GM18499 (cell line): ENCODE measurements around the gene EHD1.

ENCODE experiments used
- ATAC-seq: cut with Tn5 transposase; IDR thresholded peaks from one replicate; pipeline ENCODE4 v1.9.1; 2021; ENCODE audit warnings: moderate number of reproducible peaks; ENCODE audit not compliant: insufficient read depth, unreplicated experiment

EHD1 gene

DNA sequence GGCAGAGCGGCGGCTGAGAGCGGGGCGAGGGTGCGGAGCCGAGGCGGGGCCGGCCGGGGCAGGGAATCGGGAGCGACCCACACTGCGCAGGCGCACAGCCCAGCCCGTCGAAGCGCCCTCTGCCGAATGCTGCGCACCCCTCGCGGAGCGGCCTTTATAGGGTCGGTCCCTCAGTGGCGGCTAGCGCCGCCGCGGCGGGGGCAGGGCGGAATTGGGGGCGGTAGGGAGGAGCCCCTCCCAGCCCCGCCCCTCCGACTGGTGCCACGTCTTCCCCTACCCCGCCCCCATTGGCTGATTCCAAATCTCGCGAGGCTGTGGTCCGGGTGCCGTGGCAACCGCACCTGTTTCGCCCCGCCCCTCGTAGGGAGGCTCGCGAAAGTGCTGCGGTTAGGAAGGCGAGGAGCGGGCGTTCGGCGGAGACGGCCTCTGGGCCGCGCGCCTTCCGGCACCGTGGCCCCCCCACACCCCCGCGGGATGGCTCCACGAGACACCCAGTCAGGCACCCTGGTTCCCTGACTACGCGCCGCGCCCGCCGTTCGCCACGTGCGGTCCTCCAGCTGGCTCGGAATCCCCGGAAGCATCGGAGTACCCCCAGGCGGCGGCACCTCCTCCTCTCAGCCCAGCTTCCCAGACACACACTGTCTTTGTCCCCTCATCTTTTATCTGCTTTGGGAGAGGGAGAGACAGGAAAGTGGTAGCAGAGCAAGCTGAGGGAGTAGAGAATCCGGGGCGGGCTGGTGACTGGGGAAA lies at the start of gene EHD1:
EHD1 (minus strand) TSS at position 128 of the 750 bp plus-strand sequence. CDS start 157 bp downstream, outside the sequence.
- peak; percentile 35 for ATAC-seq

DNA sequence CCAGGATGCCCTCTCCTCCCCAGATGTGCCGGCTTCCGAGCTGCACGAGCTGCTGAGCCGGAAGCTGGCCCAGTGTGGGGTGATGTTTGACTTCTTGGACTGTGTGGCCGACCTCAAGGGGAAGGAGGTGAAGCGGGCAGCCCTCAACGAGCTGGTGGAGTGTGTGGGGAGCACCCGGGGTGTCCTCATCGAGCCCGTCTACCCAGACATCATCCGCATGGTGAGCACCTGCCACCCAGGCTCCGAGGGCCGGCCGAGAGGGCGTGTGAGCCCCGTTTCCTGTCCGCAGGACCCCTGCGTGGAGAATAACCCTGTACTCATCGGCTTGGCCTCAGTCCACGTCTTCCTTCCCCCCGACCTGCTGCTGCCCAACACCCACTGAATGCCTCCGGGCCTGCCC lies 48.3 kb upstream of the EHD1 start:
- no peak for ATAC-seq

DNA sequence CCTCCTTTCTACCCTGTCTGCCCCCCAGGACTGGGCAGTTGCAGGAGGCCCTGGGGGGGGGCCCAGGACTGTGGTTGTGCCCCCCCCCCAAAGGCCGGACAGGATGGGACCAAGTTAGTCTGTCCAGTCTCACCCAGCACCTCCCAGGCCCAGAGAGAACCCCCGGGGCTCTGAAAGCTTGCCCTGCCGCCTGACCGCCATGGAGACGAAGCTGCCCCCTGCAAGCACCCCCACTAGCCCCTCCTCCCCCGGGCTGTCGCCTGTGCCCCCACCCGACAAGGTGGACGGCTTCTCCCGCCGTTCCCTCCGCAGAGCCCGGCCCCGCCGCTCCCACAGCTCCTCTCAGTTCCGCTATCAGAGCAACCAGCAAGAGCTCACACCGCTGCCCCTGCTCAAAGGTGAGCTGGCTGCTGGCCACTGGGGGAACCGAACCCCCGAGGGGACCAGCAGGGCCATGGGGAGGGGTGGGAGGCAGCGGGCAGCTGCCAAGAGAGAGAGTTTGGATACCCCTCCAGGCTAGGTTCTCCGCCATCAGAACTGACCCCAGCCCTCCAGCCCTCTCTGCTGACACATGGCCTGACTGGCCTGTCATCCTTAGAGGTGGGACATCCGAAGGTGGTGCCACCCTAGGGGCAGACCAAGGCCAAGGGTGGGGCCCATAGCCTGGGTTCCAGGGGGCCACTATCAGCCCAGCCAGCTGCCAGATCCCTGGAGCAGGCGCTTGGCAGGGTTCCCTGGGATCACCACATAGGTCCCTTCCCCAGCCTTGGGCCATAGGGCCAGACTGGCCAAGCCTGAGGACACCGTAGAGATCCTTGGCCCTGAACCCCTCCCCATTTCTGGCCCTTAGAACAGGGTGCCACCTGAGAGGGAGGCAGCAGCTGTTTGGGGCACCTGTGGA lies 47.4 kb upstream of the EHD1 start:
- ATAC-seq, result no peak

DNA sequence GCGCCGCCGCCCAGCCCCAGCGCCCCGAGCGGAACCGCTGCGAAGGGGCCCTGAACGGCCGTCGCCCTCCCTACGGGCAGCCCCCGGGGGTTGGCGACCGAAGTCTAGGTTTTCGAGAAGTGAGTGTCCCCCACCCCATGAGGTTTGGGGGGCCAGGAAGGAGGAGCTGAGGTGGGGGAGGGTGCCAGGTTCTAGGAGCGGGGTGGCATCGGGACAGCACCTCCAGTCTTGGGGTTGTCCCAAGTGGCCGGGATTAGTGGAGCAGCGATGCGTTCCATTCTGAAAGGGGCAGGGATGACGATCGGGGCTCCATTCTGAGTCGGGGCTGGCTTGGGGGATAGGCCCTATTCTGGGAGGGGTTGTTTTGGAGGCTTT lies 46.5 kb upstream of the EHD1 start:
- no peak for ATAC-seq

DNA sequence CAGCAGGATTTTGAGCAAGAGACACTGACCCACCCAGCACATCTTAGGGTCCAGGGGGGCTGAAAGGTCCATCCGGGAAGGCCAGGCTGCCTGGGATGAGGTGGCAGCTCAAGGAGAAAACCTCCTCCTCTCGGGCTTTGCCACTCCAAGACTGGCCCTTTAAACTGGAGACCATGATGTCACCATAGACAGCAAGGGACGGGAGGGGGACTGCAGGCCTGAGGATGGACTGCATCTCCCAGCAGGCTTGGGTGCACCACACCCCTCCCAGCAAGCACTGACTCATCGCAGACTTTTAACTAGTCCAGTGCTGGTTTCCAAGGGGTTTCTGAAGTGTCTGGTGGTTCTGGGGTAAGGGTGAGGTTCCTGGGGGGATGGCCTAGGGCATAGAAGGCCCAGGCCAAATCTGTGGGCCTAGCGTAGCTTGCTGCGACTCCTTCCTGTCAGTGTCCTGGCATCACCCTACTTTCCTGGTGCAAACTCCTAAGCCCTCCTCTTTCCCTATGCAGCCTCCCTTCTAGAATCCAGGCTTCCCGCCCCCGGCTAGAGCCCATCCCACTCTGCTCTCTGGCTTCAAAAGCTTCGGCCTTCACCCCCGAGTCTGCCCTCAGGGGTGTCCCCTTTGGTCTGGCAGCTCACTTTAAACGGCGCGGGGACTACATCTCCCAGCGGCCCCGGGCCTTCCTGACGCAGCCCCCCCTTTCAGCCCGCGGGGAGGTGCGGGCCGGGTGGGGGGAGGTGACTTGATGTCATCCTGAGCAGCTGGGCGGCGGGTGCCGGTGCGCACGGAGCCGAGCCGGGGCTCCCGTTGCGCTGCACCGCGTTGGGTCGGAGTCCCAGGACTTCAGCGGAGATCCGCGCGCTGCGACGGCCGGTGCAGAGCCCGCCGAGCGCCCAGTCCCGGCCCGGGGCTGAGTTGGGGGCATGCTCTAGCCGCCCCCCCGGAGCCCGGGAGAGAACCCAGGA lies 45.8 kb upstream of the EHD1 start, which contains the start of gene PPP2R5B:
PPP2R5B (plus strand) TSS at position 746 of the 966 bp plus-strand sequence. CDS start 1,046 bp downstream, outside the sequence.
- no peak for ATAC-seq

DNA sequence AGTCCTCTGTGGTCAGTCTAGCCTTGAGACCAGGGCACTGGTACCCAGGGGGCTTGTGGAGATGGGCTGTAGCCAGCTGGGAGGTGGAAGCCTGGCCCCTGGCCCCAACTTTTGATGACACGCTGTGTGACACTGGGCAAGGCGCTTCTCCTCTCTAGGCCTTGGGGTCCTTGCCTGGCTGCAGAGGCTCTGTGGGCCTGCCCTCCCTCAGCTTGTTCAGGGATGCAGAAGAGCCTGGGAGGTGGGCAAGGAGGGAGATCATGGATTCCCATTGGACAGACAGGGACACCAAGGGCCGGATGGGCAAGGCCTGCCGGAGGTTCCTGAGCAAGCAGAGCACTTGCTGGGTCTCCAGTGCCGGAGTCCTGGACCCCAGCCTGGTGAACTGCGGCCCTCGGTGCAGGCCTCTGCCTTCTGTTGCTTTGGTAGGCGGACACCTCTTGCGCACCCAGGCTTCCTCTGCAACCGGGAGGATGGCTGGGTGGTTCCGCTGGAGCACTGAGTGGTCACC lies 44.8 kb upstream of the EHD1 start:
- no peak for ATAC-seq

DNA sequence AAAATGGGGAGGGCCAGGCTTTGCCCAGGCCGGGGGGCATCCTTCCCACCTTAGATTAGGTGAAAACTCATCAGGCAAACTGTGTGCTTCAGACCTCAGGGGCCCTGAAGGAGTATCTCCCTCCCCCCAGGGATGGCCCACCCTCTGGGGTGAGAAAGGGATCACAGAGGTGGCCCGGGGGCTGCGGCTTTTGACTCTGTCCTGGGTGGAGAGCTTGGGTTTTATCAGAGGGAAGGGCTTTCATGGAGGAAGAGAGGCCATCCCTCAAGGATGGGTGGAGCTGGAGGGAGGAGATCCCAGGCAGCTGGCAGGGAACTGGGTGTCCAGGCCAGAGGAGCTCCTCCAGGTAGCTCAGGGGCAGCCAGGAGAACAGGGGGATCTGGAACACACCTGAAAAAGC lies 43.0 kb upstream of the EHD1 start:
- no peak for ATAC-seq

DNA sequence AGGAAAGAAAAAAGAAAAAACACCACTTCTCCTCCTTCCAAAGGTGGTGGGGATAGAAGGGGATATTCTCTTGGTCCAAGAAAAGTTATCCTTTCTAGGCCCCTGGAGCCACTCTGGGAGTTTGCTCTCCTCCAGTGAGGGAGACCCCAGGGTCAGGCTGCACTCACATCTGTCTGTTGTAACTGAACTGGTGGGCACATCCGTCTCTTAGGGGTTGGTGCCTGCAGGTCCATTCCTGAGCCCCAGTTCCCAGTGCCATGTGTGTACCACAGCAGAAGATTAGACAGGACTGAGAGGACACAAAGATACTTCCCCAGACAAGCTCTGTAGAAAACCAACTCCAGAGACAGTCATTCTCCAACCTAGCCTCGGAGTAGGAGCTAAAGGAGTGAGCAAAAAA lies 41.7 kb upstream of the EHD1 start:
- ATAC-seq, result no peak

DNA sequence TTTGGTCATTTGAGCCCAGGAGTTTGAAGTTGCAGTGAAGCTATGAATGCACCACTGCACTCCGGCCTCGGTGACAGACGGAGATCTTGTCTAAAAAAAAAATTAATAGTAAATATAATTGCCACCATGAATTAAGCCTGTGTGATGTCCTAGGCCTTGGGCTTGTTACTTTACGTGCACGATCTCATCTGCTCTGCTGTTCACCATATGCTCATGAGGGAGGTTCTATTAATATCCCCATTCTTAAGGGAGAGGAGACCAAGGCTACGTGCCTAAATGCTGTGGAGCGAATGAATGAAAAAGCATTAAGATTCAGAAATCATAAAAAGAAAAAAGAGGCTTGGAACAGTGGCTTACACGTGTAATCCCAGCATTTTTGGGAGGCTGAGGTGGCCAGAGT lies 41.2 kb upstream of the EHD1 start:
- no peak for ATAC-seq

DNA sequence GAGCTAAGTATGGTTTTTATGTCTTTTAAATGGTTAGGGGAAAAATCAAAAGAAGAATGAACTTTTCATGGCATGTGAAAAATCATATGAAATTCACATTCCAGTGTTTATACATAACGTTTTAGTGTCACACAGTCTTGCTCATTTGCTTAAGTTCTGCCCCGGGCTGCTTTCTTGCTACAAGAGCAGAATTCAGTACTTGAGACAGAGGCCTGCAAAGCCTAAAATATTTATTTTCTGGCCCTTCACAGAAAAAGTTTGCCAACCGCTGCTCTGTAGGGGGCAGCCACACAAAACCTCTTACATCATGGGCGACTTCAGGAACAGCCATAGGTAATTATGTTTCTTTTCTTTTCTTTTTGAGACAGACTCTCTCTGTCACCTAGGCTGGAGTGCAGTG lies 39.6 kb upstream of the EHD1 start:
- ATAC-seq, result no peak

DNA sequence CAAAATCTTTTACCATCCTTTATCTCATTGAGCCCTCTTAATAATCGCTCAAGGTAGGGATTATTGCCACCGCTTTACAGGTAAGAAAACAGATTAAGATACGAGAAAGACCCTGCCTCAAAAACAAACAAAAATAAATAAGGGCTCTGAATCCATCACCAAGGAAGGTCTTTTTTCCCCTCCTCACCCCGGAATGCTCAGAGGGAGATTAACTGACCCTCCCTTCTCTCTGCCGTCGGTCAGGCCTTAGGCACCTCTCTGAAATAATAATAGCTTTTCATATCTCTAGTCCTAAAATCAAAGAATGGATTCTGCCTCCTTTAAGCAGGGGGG lies 39.2 kb upstream of the EHD1 start:
- ATAC-seq, result no peak

DNA sequence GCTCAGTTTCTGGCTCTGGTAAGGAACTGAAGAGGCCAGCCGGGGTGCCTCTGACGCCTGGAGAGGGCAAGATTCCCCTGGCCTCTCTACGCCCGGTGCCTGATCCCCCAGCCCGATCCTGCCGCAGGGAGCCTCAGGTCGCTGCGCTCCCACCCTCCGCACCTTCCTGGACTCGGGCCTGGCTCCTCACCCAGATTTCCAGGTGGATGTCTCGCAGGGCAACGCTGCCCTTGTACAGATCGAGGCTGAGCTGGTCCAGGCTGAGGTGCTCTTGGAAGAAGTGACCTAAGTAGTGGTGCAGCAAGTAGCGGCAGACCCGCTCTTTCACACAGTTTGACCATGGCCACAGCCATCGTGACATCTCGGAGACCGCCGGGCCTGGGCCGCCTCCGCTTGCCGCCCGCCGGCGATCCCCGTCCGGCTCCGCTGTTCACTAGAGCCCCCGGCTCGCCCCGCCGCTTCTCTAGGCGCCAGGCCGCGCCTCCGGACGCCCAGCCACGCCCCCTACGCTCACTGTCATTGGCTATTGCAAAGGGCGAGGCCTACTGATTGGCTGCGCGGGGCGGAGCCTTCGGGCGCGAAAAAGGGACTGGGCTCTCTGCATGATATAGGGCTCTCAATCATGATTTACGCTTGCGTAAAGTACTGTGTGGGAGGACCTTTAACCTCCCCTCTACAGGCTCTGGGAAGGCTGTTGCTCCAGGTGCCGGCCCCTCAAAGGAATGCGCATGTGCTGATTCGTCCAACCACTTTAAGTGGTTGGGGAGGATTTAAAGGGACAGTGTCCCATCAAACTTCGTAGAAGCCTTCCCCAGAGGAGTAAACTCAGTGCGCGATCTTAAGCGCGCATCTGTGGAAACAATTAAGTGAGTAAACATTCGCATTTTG lies 38.6 kb upstream of the EHD1 start, which contains the start of gene ATG2A:
ATG2A (minus strand) TSS at position 435 of the 888 bp plus-strand sequence; CDS start at position 361, 74 bp downstream.
- peak; percentile 91 for ATAC-seq

DNA sequence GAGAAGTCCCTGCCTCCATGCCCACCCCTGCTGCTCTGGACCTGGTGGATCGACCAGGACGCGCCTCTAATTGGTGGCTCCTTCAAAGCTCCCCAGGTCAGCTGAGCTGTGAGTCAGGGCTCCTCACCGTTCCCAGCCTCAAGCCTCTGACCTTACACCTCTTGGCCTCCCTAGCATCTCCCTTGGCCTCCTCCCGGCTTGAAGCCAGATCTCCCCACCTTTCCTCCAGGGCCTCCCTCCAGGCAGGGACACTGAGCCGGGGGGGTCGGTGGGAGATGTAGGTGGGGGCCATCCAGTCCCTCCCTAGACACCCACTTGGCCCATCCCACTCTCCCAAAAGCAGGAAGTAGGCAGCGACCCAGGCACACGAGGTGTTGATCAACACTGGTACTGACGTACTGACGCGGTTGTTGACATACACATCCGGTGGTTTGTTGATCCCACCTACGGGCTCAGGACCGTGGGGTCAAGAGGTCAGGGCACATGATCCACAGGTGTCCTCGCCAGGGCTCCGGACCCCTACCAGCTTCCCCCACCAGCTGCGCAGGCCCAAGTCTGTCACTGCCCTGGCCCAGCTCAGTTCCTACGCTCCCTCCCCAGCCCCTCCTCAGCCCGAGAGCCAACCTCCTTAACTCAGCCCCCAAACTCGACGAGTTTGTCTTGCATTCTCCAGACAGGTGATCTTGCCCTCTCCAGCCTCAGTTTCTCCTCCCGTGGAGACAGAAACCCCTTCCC lies 37.8 kb upstream of the EHD1 start:
- no peak for ATAC-seq

DNA sequence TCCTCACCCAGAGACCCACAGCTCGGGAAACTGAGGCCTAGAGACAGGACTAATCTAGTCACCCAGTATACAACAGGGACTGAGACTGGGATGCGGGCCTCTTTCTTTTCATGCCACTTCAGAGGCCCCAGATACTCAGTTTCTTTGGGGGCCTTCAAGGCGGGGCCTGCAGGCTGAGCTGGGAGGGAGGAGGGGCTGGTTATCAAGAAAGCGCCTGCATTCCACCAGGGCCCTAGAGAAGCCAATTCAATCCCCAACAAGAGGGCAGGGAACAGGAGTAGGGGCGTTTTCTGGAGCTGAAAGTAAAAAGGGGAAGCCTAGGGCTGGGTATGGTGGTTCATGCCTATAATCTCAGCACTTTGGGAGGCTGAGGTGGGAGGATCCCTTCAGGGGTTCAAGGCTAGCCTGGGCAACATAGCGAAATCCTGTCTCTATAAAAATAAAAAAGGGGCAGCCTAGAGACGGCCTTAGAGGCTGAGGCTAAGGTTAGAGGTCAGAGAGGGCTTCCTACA lies 37.0 kb upstream of the EHD1 start:
- ATAC-seq, result no peak

DNA sequence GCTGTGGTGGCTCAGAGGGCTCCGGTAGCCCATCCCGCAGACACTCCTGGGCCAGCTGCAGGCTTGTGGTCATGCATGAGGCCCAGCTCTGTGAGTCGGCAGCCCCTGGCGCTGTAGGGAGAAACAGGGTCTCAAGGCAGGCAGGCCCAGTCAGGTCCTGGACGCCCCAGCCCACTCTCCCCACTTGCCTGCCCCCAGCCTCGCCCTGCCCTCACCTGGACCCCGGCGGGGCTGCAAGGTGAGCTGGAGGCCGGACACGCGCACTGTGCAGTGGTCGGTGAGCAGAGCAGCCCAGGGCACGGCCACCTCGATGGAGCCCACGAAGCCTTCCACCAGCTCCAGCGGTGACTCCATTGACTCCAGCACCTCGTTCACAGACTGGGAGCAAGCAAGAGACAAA lies 35.7 kb upstream of the EHD1 start:
- ATAC-seq, result no peak

DNA sequence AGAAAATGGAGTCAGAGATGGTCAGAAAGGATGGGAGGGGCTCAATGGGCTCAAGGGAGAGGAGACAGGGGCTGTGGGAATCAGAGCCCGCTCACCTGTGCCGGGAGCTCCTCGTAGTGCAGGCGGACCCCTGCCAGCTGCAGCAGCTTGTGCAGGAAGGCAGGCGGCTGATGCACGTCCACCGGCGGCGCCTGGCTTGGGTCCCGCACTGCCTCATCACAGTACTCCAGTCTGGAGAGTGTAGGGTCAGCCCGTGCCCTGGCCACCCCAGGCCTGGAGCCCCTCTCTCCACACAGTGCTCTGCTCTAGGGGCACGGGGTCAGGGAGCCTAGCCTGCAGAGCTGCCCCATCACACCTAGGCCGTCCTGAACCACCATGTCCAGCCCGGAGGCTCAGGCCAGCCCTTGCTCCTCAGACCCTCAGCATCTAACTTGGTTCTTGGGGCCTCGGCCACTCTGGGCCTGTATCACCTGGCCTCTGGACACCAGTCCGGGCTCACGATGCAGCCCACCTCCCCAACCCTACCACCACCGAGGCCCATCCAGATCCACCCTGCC lies 34.8 kb upstream of the EHD1 start:
- no peak for ATAC-seq

DNA sequence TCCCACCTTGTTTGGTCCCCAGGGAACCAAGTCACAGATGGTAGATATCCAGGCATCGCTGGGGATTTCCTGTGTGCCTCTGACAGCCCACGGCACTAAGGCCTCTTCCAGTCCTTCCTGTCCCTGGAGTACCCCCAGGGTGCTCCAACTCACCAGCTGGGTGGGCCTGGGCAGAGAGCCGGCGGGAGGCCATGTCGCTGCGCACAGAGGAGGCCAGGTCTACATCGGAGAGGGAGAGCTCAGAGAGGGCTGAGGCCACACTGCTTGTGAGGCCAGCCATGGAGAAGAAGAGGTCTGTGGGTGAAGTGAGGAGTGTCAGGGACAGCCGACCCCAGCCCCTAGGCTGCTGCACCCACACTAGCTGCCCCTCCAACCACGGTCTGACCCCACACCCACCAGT lies 33.3 kb upstream of the EHD1 start:
- no peak for ATAC-seq

DNA sequence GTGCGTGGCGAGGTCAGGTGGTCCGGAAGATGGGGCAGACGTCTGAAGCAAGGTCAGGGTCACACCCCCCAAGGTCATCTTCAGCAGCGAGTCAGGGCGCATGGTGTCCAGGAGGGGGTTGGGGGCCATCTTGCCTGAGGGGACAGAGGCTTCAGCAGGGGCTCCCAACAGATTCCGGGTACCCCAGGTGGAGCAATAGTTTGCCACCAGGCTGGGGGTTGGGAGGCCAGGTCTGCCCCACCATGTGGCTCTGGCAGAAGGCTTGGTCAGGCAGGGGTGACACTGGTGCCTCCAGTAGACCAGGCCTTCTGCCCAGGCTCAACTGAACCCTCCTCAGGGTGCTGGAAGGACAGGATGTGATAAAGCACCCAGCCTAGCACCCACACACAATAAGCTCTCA lies 32.7 kb upstream of the EHD1 start:
- no peak for ATAC-seq
